GM19467 (cell line): ENCODE data around the gene GRIK4.

Source experiments
- ATAC-seq: cut with Tn5 transposase; IDR thresholded peaks from one replicate; pipeline ENCODE4 v1.9.1; 2021; ENCODE audit warnings: mild to moderate bottlenecking, moderate library complexity; ENCODE audit not compliant: unreplicated experiment

The GRIK4 gene

GRCh38 chr11:120660024-120660565 lies 148.5 kb downstream of the GRIK4 start:
- ATAC-seq, result no peak

- ATAC-seq, result no peak
Observed at GRCh38 chr11:120662071-120662676, 150.6 kb downstream of the GRIK4 start.

GRCh38 chr11:120663142-120663541 lies 151.6 kb downstream of the GRIK4 start:
- ATAC-seq, result no peak

- ATAC-seq, result no peak
Observed at GRCh38 chr11:120666121-120666639, 154.6 kb downstream of the GRIK4 start.

GRCh38 chr11:120667281-120667680 lies 155.7 kb downstream of the GRIK4 start:
- ATAC-seq, result no peak

GRCh38 chr11:120667934-120668333 lies 156.4 kb downstream of the GRIK4 start:
- ATAC-seq, result no peak

GRCh38 chr11:120668537-120668936 lies 157.0 kb downstream of the GRIK4 start:
- no peak for ATAC-seq

GRCh38 chr11:120674542-120674941 lies 163.0 kb downstream of the GRIK4 start:
- no peak for ATAC-seq

- no peak for ATAC-seq
Observed at GRCh38 chr11:120675171-120675570, 163.6 kb downstream of the GRIK4 start.

- no peak for ATAC-seq
Observed at GRCh38 chr11:120676991-120677390, 165.4 kb downstream of the GRIK4 start.

GRCh38 chr11:120680322-120680721 lies 168.8 kb downstream of the GRIK4 start:
- no peak for ATAC-seq

- no peak for ATAC-seq
Observed at GRCh38 chr11:120681434-120682331, 170.1 kb downstream of the GRIK4 start.

GRCh38 chr11:120682332-120682649 lies 170.7 kb downstream of the GRIK4 start:
- no peak for ATAC-seq

GRCh38 chr11:120682866-120683265 lies 171.3 kb downstream of the GRIK4 start:
- no peak for ATAC-seq

- no peak for ATAC-seq
Observed at GRCh38 chr11:120686516-120686915, 175.0 kb downstream of the GRIK4 start.

- no peak for ATAC-seq
Observed at GRCh38 chr11:120688163-120688562, 176.6 kb downstream of the GRIK4 start.

- no peak for ATAC-seq
Observed at GRCh38 chr11:120689596-120690275, 178.2 kb downstream of the GRIK4 start.

- no peak for ATAC-seq
Observed at GRCh38 chr11:120690406-120690805, 178.9 kb downstream of the GRIK4 start.

- ATAC-seq, result no peak
Observed at GRCh38 chr11:120694726-120695125, 183.2 kb downstream of the GRIK4 start.

- ATAC-seq, result no peak
Observed at GRCh38 chr11:120695426-120695825, 183.9 kb downstream of the GRIK4 start.

- no peak for ATAC-seq
Observed at GRCh38 chr11:120695939-120696338, 184.4 kb downstream of the GRIK4 start.
